ENCODE results near the gene CCDC57.
A peak's percentile ranks its signal among the peaks of the same experiment; 100 is the strongest.
"Not testable (repeated sequence)": the region's sequence is repeated elsewhere in the genome, so short reads cannot be mapped to it uniquely, and the experiment has no call there.

CCDC57 gene

GRCh38 chr17:82149401-82150099 is 63.1 kb downstream of the CCDC57 start:
- no peak for DNase-seq

- no peak for DNase-seq
Measured at GRCh38 chr17:82148997-82149396, 63.6 kb downstream of the CCDC57 start.

- no peak for DNase-seq
Measured at GRCh38 chr17:82148011-82148410, 64.6 kb downstream of the CCDC57 start.

- DNase-seq = no peak
Measured at GRCh38 chr17:82146663-82147654, 65.7 kb downstream of the CCDC57 start.

- no peak for DNase-seq
Measured at GRCh38 chr17:82145550-82146155, 67.0 kb downstream of the CCDC57 start.

GRCh38 chr17:82143333-82143732 is 69.3 kb downstream of the CCDC57 start:
- DNase-seq = no peak

- DNase-seq = not testable (repeated sequence)
Measured at GRCh38 chr17:82139961-82140360, 72.7 kb downstream of the CCDC57 start.

GRCh38 chr17:82138511-82138992 is 74.1 kb downstream of the CCDC57 start:
- no peak for DNase-seq

- DNase-seq = no peak
Measured at GRCh38 chr17:82134101-82134500, 78.5 kb downstream of the CCDC57 start.

GRCh38 chr17:82133166-82133953 is 79.3 kb downstream of the CCDC57 start:
- not testable (repeated sequence) for DNase-seq

- no peak for DNase-seq
Measured at GRCh38 chr17:82129095-82129494, 83.5 kb downstream of the CCDC57 start.

GRCh38 chr17:82128287-82128686 is 84.4 kb downstream of the CCDC57 start:
- no peak for DNase-seq

GRCh38 chr17:82127704-82128103 is 84.9 kb downstream of the CCDC57 start:
- DNase-seq = peak; percentile 53

- DNase-seq = no peak
Measured at GRCh38 chr17:82127315-82127595, 85.4 kb downstream of the CCDC57 start.

GRCh38 chr17:82126556-82127314 is 85.9 kb downstream of the CCDC57 start:
- DNase-seq = peak; percentile 94

GRCh38 chr17:82124101-82124500 is 88.5 kb downstream of the CCDC57 start:
- DNase-seq = no peak

GRCh38 chr17:82121660-82122629 is 90.7 kb downstream of the CCDC57 start:
- DNase-seq = no peak

- DNase-seq = no peak
Measured at GRCh38 chr17:82121246-82121645, 91.4 kb downstream of the CCDC57 start.

GRCh38 chr17:82120148-82120547 is 92.5 kb downstream of the CCDC57 start:
- peak; percentile 31 for DNase-seq

GRCh38 chr17:82118815-82119380 is 93.7 kb downstream of the CCDC57 start:
- DNase-seq = no peak

Data from CD4-positive, alpha-beta T cell treated with Interferon gamma for 1 hour (primary cell).